DND-41 (cell line): Measurements from ENCODE around the gene TMOD4.

Source experiments
- CTCF ChIP-seq: IDR thresholded peaks from 2 replicates; pipeline ENCODE4 v1.5.1; 2012; ENCODE audit warnings: borderline replicate concordance, low read length, moderate library complexity, mild to moderate bottlenecking; ENCODE audit not compliant: poor library complexity, severe bottlenecking; ENCODE audit errors: extremely low read depth
- EZH2 ChIP-seq: IDR thresholded peaks from 3 replicates; pipeline ENCODE4 v1.6.1; 2012; ENCODE audit warnings: borderline replicate concordance, low read depth, mild to moderate bottlenecking, moderate library complexity, low read length, inconsistent platforms; ENCODE audit not compliant: severe bottlenecking

GRCh38 chr1:151135433-151136385 is 40.1 kb downstream of the TMOD4 start:
- TF ChIP-seq CTCF: no peak
- TF ChIP-seq EZH2: no peak
